DMS 273 treated with DMSO at 0.1 percent for 48 hours (cell line): ENCODE data around the gene AFF1.
"Not testable (repeated sequence)": the region's sequence is repeated elsewhere in the genome, so short reads cannot be mapped to it uniquely, and the experiment has no call there.

Source experiments
- DNase-seq: peaks from one replicate; lab custom pipeline; 2025; lab: John Stamatoyannopoulos, UW

The AFF1 gene

DNA sequence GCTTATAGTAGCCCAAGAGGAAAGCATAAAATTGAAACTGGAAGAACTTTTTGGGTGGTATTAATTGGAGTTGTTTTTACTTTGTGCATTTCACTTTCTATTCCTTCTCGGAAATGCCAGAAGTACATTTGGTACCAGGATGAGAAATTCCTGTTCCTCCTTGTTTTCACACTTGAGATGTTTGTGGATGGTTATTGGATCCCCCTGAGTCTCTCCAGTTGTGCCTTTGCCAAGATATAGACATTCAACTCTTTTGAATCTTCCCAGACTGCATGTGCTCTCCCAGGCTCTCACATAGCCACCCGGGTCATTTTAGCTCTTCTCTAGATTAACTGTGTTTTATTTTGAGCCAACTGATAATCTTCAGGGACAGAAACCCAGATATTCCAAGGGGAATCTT, 120.5 kb downstream of the AFF1 start:
- DNase-seq: no peak

- DNase-seq: no peak
Measured at GRCh38 chr4:87056881-87057280, 122.1 kb downstream of the AFF1 start.

DNA sequence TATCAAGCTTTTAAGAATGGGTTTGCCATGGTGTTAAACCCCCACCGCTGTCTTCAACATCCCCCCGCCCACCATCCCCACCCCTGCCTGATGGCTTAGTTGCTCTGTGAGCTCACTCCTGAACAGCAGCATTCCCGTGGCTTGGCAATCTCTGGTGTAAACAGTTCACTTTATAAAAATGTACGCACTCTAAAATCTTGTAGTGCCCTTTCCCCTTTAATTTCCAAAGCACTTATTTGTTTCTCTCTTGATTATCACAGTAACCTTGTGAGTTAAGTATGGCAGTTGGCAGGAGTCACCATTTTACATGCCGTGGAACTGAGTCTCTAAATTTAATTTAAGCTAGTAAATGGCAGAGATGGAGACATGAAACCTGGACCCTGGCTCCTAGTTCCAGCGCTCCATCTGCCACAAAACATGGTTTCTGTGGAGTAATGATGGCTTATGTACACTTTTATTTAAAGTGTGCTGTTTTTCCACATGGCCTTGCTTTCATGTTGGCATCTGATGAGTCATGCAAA, 123.1 kb downstream of the AFF1 start:
- DNase-seq: no peak

DNA sequence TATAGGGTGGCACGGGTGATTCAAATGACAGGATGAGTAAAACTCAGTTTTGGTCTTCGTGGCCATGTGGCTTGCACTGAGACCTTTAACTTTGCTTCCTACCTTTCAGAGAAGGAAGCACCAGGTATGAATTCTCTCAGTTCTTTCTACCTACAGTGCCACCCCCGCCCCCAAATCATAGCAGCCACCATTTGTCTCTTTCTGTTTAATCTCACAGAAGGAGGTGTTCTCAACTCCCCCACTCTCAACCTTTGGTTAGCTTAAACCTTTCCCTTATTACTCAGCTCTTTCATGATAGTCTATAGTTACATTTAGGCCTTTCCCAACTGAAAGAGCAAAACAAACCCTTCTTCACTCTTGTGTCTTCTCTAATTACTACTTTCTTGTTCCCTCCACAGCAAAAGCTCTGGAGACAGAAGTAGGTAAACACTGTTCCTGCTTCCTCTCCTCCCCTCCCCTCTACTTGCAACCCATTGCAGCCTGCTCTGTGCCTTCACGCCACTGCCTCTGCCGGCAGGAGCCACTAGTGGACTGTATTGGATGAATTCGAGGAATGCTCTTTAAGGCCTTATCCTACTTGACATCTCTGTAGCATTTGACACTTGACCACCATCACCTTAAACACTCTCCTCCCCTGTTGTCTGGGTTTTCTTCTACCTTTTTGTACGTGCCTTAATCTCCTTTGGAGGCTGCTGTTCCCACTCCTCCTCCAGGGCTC, 123.7 kb downstream of the AFF1 start:
- DNase-seq: no peak

DNA sequence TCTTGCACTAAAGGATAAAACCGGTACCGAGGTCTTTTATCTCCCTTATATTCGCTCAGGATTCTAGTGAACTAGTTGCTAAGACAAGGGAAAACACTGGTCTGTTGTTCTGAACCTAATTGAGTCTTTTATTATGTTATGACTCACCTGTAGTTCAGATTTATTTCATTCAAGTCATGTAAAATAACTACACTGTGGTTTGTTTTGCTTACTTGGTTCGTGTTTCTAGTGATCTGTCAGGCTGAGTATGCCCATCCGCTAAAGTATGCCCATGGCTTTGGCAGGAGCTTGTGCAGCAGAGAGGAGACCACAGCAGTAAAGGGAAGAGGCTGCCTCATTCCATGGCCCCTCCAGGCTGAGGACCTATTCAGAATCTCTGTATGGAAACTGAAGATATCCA, 126.1 kb downstream of the AFF1 start:
- DNase-seq: no peak

- no peak for DNase-seq
Measured at GRCh38 chr4:87065021-87065420, 130.2 kb downstream of the AFF1 start.

- DNase-seq: no peak
Measured at GRCh38 chr4:87066403-87067123, 131.8 kb downstream of the AFF1 start.

- DNase-seq: no peak
Measured at GRCh38 chr4:87067124-87067885, 132.5 kb downstream of the AFF1 start.

GRCh38 chr4:87068583-87069021, 133.8 kb downstream of the AFF1 start:
- peak; percentile 89 for DNase-seq

DNA sequence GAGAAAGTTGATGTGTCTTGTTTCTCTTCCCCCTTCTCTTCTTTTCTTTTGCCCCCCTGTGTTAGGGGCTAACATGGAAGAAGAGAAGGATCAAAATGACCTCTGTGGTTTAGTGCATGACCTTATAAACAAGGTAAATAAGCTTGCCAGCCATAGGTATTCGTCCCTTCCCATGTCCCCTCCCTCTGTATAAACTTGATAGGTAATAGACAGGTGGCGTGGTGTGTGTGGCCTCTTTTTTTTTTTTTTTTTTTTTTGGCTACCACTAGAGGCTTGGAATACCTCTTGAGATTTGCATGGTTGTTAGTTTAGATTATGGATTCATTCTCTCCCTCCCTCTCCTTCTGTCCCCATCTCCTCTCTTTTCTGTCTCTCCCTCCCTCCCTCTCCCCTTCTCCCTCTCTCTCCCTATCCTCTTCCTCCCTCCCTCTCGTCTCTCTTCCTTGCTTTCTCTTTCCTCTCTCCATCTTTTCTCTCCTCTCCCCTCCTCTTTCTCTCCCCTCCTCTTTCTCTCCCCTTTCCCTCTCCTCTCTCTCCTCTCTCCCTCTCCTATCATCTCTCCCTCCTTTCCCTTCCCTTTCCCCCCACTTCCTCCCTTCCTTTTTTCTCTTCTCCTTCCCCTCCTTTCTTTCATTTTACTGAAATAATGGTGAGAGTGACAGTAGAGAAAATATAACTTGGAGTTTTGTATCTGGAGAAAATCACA, 134.4 kb downstream of the AFF1 start:
- DNase-seq: no peak

GRCh38 chr4:87071401-87071800, 136.6 kb downstream of the AFF1 start:
- DNase-seq: no peak

DNA sequence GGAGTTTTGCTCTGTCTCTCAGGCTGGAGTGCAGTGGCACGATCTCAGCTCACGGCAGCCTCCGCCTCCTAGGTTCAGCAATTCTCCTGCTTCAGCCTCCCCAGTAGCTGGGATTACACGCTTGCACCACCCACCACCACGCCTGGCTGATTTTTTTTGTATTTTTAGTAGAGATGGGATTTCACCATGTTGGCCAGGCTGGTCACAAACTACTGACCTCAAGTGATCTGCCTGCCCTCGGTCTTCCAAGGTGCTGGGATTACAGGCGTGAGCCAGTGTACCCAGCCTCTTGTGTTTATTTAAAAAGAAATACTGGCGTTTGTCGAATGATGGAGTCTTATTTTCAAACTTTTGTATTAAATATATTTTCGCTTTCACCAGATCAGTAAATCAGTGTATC, 137.7 kb downstream of the AFF1 start:
- DNase-seq: not testable (repeated sequence)

DNA sequence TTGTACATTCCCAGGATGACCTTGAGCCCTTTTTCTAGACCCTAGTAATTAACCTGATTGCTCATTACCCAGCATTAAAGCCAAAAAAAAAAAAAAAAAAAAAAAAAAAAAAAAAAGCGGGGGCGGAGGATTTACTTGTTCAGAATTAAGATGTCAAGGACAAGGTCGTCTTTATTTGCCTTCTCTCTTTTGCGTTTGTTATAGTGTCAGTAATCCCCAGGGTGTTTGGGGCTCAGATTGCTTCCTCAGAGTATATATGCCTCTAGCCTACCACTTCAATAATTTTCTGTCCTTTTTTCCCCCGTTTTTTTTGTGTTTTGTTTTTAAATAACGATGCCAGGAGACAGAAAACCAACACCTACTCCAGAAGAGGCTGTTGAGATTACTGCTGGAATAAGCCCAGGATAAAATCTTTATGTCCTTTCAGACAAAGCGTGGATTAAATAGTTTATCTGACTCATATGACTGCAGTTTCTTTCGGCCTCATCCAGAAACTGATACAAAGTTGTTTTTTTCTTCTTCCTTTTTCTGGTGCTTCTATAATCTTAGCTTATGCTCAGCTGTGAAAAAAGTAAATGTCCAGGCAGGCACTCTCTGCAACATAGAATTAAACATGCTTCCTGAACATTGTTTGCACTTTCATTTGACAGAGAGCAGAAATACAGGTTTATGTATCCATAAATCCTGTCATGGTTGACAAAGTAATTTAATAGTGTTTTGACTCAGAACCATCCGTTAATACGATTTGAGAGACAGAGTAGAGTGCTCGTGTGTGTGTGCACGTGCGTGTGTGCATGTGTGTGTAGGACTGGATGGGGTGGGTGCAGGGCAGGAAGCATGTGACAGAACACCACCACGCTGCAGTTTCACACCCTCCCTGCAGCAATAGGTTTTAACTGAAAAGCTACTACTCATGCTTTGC, 138.6 kb downstream of the AFF1 start:
- DNase-seq: no peak

DNA sequence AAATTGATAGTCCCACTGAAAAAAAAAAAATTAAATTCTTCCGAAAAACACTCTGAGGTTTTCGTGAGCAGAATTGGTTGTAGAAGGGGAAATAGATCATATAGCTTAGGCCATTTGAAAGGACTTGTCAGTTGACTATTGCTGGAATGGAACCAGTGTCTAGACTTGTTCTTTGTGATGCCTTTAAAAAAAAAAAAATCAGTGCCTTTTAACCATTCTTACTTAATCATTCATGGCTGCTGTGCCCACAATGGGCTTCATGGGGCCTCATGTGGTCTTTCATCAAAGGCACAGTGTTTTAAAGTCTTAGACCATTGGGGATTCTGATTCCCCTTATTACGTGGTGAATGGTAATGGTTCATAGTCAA, 139.3 kb downstream of the AFF1 start:
- no peak for DNase-seq

DNA sequence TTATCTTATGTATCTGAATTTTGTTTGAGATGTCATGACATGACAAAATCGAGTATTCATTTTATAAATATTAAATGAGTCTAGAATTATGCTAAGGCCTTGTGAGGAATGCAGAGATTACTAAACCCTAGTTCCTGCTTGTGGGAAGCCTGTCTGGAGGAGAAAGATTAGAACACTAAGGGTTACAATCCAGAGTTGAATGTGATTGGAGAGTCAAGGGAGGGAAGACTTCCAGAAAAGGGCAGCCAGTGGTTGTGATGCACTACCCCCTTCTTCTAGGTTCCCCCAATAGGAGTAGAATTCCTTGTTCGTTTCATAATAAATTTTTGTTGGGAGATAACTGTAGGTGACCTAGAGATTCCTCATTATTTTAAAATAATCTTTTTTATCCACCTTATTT, 141.1 kb downstream of the AFF1 start:
- no peak for DNase-seq

- DNase-seq: no peak
Measured at GRCh38 chr4:87076690-87077358, 142.0 kb downstream of the AFF1 start.

DNA sequence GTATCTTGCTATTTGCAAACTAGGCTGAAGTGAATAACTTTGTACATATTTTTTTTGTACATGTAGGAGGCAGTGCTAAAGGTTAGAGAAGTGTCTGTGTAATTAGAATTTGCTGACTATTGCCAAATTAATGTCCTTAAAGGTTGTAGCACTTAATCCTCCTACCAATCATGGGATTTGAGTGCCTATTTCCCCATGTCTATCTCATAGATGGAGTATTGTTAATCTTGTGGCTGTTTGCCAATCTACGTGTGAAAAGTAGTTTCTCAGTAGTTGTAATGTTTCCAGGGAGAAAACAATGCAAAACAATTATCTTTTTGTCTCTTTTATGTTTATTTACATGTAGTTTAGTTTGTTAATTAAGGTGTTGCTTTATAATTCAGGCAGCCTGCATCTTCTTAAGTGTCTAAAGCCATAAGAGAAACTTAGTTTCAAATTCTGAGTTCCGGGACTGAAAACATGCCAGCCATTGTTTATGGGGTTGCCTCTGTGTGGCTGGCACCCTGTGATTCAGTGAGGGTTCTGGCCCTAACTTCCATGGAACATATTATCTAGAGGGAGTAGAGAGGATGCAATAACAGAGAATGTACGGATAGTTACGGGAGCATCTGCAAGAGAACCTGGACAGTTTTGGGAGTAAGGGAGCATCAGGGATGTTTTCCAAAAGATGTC, 143.2 kb downstream of the AFF1 start:
- no peak for DNase-seq

GRCh38 chr4:87078987-87079486, 144.2 kb downstream of the AFF1 start:
- DNase-seq: no peak

- no peak for DNase-seq
Measured at GRCh38 chr4:87079967-87080366, 145.2 kb downstream of the AFF1 start.

DNA sequence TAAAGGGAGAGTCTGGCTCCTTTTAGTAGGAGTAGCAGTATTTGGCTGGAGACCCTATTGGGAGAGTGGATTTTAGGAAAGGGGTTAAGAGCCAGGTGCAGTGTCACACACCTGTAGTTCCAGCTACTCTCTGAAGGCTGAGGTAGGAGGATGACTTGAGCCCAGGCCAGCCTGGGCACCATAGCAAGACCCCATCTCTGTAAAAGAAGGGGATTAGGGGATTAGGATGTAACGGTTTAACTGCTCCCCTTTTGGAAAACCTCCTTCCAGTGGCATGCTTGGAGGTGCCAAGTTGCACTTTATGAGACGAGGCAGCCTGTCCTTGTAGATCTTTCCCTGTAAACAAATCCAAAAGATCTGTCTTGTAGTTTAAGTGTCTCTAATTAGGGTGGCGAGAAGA, 145.7 kb downstream of the AFF1 start:
- DNase-seq: no peak
